OCI-LY3 (cell line): Measurements from ENCODE around the gene PRMT6.

Experiments
- CTCF ChIP-seq: fragments of 200-600, 300-600 bp; sonication (generic); IDR thresholded peaks from 2 replicates; pipeline ENCODE4 v1.5.1; 2014; ENCODE audit warnings: antibody characterized with exemption, low read length, low read depth
- EZH2phosphoT487 ChIP-seq: fragments of 200-600 bp; shearing (Covaris generic); IDR thresholded peaks from 2 replicates; pipeline ENCODE4 v1.6.1; 2018; ENCODE audit warnings: antibody characterized with exemption, mixed run types, low read depth

DNA sequence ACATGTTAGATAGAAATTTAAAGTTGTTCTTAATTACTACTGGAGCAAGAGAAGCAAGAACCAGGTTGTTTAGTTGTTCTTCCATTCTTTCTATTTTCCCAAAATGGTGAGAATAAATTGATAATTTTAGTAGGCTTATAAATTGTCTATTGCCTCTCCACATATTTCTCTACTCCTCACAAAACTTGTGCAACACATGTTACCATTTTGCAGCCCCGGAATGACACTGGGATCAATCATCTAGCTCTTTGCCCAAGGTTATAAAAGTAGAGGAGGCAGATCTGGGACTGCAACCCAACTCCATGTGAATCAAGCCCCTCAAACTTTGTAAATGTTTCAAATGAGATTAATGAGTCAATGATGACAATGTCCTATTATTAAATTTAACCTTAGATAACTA lies 34.9 kb downstream of the PRMT6 start:
- TF ChIP-seq CTCF (no peak), EZH2phosphoT487 (no peak)
